ENCODE data around the gene LRRC46.
A peak's percentile ranks its signal among the peaks of the same experiment; 100 is the strongest.

Gene LRRC46

GRCh38 chr17:47808036-47808829, 23.2 kb upstream of the LRRC46 start:
- H3K4me3 ChIP-seq (ENCODE audit: low read depth, low read length) = no peak overlapping the region
- DNase-seq (ENCODE audit: low read depth) = no peak

DNA sequence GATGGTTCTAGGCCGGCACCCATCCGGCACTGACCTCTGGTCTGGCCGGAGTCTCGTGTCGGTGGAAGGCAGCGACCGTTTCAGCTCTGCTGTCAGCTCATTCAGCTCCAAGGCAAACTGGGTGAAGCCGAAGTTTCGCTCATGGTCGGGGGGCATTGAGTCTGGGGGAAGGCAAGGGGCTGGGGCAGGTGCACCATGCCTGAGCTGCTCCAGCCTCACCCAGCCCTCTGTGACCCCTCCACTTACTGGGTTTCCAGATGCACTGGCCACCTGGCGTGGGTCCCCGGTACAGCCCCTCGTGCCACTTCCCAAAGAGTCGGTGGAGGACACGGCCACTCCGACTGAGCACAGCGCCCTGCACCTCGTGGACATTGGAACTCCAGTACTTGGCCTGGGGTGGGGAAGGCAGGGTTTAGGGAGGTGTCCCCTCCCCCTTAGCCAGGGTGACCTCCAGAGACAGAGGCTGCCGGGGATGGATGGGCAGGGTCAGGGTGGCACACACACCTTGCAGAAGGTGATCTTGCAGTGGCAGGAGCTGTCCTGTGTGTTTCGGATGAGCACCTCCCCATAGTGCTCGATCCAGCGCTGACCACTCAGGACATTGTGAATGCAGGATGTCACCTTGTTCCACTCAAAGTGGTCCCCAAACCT, 22.5 kb upstream of the LRRC46 start:
- H3K4me3 ChIP-seq (ENCODE audit: low read depth, low read length) = no peak overlapping the region
- DNase-seq (ENCODE audit: low read depth) = no peak

- DNase-seq (ENCODE audit: low read depth) = peak; percentile 73
- H3K4me3 ChIP-seq (ENCODE audit: low read depth, low read length) = no peak overlapping the region
Measured at GRCh38 chr17:47810200-47810821, 21.2 kb upstream of the LRRC46 start.

DNA sequence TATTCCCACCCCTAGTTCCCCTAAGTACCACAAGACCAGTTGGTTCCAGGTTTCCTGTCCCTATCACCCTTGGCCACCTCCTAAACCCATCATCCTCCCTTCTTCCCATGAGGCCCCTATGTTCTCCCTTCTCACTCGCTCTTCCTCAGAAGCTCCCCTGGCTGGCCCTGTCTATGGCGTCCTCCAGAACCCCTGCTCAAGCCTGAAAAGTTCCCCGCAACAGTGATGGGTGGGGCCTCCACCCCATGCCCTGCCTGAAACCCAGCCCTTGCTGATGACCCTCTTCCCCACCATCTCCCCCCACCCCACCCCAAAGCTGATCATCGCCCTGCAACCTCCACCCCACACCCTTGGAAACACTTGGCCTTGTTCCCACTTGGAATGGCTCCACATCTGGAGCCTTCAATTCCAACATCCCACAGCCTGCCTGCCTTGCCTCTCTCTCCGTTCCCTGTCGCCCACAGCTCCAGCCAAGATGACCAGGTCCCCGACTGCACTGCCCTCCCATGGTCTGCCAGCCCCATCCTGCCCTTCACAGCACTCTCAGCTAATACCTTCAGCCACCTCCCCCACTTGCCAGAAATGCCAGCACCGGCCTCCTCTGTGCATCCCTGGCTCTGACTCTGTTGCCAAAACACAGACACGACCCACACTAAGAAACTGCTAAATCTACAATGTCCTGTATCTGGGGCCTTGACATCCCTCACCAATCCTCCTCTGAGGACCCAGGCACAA, 20.4 kb upstream of the LRRC46 start:
- no peak overlapping the region for H3K4me3 ChIP-seq (ENCODE audit: low read depth, low read length)
- no peak for DNase-seq (ENCODE audit: low read depth)

- no peak overlapping the region for H3K4me3 ChIP-seq (ENCODE audit: low read depth, low read length)
- DNase-seq (ENCODE audit: low read depth) = no peak
Measured at GRCh38 chr17:47811709-47812108, 19.8 kb upstream of the LRRC46 start.

- no peak for DNase-seq (ENCODE audit: low read depth)
- H3K4me3 ChIP-seq (ENCODE audit: low read depth, low read length) = no peak overlapping the region
Measured at GRCh38 chr17:47812146-47812920, 19.1 kb upstream of the LRRC46 start.

GRCh38 chr17:47813077-47813476, 18.4 kb upstream of the LRRC46 start:
- no peak overlapping the region for H3K4me3 ChIP-seq (ENCODE audit: low read depth, low read length)

GRCh38 chr17:47813512-47814031, 17.9 kb upstream of the LRRC46 start:
- no peak overlapping the region for H3K4me3 ChIP-seq (ENCODE audit: low read depth, low read length)
- DNase-seq (ENCODE audit: low read depth) = no peak

More at GRCh38 chr17:47813077-47813476, 18.4 kb upstream of the LRRC46 start:
- DNase-seq (ENCODE audit: low read depth) = no peak

DNA sequence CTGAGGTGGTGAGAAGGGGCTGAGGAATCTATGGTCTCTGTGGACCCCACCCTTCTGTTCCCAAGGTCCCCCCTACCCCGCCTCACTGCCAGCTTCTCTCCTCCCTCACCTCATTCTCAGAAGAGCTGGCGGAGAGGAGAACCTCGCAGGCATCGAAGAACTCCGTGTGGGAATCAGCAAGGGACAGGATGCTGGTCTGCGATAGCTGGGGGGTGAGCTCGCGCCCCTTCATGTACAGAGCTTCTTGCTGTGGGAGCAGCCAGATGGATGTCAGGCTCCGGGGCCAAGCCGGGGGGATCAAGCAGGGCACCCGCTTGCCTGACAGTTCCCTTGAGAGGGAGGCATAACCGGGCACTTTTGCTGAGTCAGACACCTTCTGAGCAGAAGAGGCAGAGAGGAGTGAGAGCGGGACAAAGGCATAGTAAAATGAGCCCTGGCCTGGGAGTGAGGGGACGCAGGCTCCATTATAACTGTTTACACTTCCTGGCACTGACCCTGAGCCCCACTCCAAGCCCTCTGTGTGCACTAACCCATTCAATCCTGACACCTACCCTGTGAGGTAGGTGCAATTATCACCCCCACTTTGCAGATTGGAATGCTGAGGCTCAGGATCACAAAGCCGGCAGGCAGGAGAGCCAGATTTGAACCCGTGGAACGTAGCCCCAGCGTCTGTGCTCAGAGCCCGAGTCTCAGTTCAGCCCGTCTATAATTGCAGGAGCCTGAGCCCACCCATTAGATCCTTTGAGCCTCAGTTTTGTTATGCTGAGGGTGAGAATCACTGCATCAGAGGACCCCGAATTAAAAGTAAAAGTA, 16.2 kb upstream of the LRRC46 start:
- H3K4me3 ChIP-seq (ENCODE audit: low read depth, low read length) = no peak overlapping the region
- DNase-seq (ENCODE audit: low read depth) = no peak

GRCh38 chr17:47816111-47816735, 15.2 kb upstream of the LRRC46 start:
- H3K4me3 ChIP-seq (ENCODE audit: low read depth, low read length) = no peak overlapping the region
- DNase-seq (ENCODE audit: low read depth) = no peak

- no peak overlapping the region for H3K4me3 ChIP-seq (ENCODE audit: low read depth, low read length)
- DNase-seq (ENCODE audit: low read depth) = no peak
Measured at GRCh38 chr17:47816947-47817346, 14.5 kb upstream of the LRRC46 start.

DNA sequence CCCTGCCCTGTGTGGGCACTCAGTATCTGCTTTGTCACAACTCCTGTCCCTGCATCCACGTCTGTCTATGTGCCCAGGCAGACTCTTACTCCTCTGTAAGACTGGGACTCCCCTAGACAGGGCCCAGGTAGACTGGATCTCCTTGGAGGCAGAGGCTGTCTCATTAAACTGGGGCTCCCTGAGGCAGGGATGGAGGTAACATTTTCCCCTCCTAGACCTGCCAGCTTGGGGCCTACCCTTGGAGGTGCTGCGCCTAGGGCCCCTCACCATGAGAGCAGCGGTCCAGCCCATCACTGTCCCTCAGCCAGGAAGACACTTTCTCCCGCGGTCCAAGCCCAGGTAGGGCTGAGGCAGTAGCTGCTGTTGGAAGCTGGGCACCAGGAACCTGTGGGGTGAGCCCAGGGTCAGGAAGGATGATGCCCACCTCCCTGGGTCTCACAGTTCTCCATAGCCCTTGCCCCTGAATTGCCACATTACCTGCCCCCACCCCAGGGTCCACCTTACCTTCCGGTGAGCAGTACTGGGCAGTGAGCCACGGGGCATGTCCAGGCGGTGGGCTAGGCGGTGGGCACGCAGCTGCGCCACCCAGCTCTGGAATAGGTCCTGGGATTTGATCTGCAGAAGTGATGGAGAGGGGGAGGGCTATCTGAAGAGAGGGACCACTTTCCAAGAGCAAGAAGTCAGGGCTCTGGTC, 13.3 kb upstream of the LRRC46 start:
- no peak for DNase-seq (ENCODE audit: low read depth)
- no peak overlapping the region for H3K4me3 ChIP-seq (ENCODE audit: low read depth, low read length)

DNA sequence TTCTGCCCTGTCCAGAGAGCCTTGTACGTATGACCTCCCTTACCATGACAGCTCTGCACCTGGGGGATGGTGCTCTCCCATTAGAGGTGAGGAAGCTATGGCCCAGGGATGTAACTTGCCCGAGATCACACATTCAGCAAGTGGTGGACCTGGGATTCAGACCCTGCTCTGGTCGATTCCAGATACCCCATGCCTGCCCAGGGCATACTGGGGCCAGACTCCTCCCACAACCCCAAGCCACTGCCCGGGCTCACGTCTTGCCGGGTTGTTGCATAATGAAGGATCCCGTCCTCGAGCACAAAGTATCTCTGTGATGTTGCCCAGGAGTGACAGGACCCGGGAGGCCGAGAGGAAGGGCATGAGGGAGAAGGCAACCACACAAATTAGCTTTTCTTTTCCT, 12.0 kb upstream of the LRRC46 start:
- no peak overlapping the region for H3K4me3 ChIP-seq (ENCODE audit: low read depth, low read length)
- no peak for DNase-seq (ENCODE audit: low read depth)

GRCh38 chr17:47820033-47820789, 11.3 kb upstream of the LRRC46 start:
- DNase-seq (ENCODE audit: low read depth) = no peak
- peak overlapping the region; percentile 91 for H3K4me3 ChIP-seq (ENCODE audit: low read depth, low read length)

GRCh38 chr17:47821031-47821423, 10.4 kb upstream of the LRRC46 start:
- H3K4me3 ChIP-seq (ENCODE audit: low read depth, low read length) = peak overlapping the region; percentile 91
- no peak for DNase-seq (ENCODE audit: low read depth)
